HUDEP-2 (cell line): ENCODE measurements around the gene TMEM266.
A peak's percentile ranks its signal among the peaks of the same experiment; 100 is the strongest.

Experiments
- DNase-seq, 76 experiments: peaks; one replicate each; lab custom pipeline; 2025; ENCODE audit not compliant: unreplicated experiment in 76 of 76; lab: John Stamatoyannopoulos, UW

Gene TMEM266

DNA sequence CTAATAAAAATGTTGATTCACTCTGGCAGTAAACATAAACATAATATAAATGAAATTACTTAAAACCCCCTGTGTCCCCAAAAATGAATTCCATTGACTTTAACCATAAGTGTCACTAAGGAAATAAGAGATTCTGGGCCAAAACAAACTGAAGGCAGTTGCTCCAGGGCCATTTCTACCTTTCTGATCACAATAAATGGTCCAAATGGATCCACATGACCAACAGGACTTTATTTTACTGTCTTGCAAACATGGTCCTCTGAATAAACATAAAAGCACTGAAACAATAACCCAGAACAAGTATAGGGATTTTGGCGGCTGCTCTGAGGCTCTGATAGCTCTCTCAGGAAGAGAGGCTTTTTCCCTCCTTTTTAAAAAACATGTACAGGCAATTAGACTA is 174.1 kb downstream of the TMEM266 start:
- no peak for DNase-seq

DNA sequence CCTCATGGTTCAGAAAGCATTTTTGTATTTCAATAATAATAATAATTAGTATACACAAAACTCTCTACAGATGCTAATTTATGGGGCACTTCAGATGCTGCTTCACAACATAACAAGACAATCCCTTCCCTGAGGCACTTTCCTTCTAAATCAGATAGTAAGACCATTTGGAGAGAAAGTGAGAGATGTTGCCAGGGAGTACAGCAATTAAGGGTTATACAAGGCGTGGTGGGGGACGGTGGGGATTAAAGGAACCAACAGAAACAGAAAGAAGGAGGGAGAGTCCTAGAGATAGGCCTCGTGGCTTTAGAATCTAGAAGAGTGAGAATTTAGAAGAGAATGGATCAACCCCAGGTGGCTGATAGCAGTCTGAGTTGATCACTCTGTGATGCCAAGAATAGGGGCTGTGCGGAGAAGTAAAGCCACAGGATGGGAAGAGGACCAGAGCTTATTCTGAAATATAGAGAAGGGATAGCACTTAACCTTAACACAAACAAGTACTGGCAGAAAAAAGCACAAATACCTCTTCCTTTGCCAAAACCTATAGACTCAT is 174.6 kb downstream of the TMEM266 start:
- DNase-seq, result peak in 1 of 76 experiments; percentile 8

DNA sequence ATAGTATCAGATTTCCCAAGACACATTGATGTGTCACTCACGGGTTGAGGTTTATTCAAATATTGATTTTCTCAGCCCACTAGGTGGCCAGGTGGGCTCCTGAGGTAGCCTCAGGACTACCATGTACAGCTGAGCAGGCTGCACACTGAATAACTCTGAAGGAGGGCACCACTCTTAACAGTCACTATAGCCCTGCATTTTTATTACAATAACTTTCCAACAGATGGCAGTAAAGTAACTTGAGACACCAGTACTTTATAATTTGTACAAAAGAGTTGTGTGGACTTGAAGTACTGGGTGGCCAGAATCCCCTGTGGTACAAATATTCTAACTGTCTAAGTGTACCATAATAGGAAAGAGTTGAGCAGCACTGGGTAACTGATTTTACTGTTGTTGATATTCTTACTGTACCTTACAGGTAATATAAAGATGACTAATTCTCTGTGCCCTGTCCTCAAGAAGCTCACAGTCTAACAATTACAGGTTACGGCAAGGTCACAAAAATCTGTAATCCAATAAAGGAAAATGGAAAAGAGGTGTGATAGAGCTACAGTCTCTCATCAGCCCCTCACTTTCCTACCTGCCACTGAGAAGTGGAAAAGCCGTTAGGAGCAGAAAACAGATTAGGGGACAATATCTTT is 175.5 kb downstream of the TMEM266 start:
- peak in 17 of 76 experiments; percentile 11 to 54 (median 25) for DNase-seq

DNA sequence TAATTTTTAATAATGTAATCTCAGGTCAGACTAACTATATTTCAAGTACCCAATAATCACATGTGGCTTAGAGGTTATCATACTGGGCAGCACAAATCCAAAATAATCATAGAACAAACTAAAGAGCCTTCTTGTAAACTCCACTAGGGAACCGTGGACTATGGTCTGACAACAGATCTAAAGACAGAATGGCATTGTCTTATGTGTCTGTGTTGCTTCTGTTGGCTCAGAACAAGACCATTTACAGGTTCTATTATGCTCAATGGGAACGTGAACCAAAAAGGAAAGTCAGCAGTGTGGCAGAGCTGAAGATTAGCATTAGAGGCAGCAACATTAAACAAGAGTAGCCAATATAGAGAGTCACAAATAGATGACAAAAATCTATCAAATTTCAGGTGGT is 176.6 kb downstream of the TMEM266 start:
- DNase-seq, result no peak

DNA sequence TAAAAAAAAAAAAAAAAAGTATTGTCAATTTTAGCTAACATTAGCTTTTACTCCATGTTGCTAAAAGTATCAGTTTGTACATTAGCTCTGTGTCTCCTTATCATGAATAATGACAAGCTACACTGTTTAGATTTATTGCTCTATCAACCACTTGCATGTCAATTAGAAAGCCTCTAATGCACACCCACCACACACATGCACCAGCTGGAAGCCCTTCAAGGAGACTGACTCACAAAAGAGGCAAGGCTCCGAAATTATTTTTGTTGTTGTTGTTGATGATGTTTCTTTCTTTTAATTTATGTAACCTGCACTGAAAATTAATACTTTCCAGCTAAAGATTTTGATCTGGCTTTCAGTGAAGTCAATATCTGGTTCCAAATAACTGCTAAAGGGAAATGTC is 180.0 kb downstream of the TMEM266 start:
- no peak for DNase-seq

DNA sequence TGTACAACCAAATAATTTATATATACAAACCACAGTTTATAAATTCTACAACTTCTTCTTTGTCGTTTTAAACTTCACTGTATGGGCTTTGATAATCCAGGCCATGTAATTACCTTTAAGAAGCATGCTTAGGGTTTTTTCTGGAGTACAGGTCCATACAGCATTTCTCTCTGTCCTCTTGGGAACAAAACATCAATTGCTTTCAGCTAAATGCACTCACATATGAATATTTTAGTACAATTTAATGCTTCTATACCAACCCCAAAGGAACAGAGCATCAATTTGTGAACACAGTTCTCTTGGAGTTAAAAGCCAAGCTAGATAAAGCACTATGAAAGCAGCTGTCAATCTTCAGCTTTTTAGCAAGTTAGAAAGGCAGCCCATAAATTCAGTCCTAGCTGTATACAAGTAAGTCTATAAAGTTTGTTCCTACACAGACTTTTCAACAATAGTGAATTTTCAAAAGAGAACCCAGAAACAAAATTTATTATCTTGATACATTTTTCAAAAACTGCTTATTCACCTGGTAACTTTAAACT is 185.4 kb downstream of the TMEM266 start:
- DNase-seq, result no peak

DNA sequence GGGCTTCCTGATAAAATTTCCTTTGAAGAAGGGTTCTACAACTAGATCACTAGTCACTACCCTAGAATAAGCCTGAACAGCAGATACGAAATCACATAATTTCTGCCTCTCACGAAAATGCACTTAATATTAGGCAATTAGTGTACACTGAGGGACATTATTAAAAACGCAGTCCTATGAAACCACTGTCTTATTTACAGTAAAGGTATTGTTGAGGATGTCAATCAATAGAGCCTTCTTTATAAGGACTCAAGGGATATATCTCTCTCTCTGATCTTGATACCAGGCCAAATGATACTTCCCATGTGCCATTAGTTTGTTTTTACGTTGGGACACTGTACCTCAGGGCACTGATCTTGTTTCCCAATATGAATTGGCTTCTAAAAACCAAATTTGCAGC is 191.9 kb downstream of the TMEM266 start:
- no peak for DNase-seq

DNA sequence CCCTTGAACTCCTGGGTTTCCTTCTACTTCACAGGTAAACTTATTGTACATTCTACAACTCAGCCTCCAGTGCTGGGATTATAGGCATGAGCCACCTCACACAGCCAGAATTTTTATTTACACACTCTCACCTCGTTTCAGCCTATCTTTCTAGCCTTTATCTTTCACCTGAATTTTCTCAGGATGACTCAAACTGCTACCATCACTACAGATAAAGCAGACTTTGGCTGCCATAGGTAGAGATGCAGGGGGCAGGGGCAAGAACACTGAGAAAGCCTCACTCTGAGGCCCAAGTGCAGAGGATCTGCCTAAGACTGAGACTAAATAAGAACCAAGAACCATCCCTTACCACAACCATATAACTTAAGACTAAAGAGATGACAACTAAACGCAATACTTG is 192.5 kb downstream of the TMEM266 start:
- no peak for DNase-seq

DNA sequence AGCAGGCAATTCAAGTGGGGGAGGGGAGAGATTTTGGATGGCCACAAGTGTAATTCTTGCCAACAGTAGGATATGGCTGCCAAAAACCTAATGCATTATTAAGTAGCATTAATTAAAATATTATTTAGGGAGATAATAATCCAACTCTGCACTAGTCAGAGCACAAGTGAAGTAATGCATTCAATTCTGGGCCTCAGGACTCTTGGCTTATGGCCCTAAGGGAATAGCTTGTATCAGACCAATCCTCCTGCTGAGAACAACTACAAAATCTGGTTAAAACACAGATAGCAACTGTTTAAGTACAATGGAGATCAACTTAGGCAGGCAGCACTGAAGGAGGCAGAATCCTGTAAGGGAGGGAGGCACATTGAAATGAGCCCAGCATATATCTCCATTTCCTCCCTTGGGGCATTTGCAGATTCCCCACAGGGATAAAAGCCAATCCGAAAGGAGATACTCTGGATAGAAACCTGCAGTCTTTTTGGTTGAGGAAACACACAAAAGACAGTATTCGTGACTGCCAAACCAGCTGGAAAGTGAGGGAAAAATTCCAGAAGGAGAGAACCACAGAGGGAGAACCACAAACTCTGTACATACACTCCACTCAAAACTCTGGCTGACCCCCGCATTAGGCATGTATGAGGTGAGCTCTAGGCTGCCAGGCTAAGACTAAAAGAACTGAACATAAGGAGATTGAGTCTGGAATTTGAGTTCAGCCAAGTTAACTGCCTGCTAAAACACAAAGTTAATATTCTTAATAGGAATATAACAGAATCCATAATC is 194.1 kb downstream of the TMEM266 start:
- DNase-seq, result no peak
